DMS53 (cell line): Measurements from ENCODE around the gene ARPC4.

ENCODE experiments used
- DNase-seq: peaks from one replicate; lab custom pipeline; 2025; lab: John Stamatoyannopoulos, UW

Gene ARPC4

GRCh38 chr3:9792405-9793160 is at the start of gene ARPC4, which contains the start of gene TADA3:
Gene ARPC4, plus strand, starts transcription at chr3:9793082. Its CDS starts 40 bp downstream, at chr3:9793122.
Gene TADA3, minus strand, starts transcription at chr3:9792473. Its CDS starts 1,007 bp downstream, at chr3:9791466.
- peak; percentile 90 for DNase-seq

DNA sequence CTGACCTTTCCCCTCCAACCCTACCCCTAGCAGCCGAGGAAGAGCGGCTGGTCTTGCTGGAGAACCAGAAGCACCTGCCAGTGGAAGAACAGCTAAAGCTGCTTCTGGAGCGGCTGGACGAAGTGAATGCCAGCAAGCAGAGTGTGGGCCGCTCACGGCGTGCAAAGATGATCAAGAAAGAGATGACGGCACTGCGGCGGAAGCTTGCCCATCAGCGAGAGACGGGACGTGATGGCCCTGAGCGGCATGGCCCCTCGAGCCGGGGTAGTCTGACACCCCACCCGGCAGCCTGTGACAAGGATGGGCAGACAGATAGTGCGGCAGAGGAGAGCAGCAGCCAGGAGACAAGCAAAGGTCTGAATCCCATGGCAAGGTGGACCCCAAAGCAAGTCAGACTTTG is 49.3 kb upstream of the ARPC4 start:
- no peak for DNase-seq

GRCh38 chr3:9744162-9744561 is 48.7 kb upstream of the ARPC4 start:
- DNase-seq, result no peak

DNA sequence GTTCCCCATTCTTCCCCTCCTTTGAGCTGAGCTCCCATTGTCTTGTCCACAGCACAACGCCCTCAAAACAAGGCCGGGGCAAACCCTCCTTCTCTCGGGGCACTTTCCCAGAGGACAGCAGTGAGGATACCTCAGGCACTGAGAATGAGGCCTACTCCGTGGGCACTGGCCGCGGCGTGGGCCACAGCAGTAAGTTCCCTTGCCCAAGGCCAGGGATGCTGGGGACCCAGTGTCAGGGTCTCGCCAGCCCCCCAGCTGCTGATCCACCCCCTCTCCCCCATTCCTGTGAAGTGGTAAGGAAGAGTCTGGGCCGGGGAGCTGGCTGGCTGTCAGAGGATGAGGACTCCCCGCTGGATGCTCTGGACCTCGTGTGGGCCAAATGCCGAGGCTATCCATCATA is 47.4 kb upstream of the ARPC4 start:
- no peak for DNase-seq

DNA sequence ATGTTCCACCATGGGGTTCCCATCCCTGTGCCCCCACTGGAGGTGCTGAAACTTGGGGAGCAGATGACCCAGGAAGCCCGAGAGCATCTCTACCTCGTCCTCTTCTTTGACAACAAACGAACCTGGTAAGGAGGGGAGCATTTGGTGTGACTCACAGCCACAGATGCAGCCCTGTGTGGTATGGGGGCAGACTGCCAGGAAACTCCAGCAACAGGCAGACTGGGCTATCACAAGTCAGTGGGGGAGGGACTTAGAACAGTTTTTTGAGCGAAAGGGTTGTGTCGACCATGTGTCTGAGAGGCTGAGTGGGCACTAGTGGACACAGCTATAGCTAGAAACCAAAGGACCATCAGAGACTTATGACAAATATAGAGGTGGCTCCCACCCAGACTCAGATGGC is 46.6 kb upstream of the ARPC4 start:
- DNase-seq, result no peak

DNA sequence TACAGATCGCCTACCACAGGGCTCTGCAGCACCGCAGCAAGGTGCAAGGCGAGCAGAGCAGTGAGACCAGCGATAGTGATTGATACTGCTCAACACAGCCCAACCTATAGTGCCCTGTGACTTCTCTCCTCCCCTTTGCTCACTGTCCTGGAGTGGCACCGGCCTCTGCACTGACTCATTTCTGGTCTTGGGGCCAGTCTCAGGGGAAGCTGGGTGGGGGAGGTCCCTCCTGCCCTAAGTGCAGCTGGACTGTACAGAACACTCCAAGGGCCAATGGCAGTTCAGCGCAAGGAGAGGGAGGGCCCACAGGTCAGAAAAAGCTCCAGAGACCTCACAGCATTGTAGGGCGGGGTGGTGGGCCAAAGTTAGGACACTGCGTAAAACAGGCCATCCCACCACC is 45.6 kb upstream of the ARPC4 start:
- DNase-seq, result no peak

- DNase-seq, result no peak
These were observed 44.9 kb upstream of the ARPC4 start for GRCh38 chr3:9748031-9748430.

GRCh38 chr3:9749296-9749644 is 43.6 kb upstream of the ARPC4 start:
- DNase-seq, result peak; percentile 57

GRCh38 chr3:9749645-9750555 is 43.0 kb upstream of the ARPC4 start, which contains the start of gene OGG1:
Gene OGG1, plus strand, starts transcription at chr3:9749952. Its CDS starts 335 bp downstream, at chr3:9750287.
- DNase-seq, result peak; percentile 90

DNA sequence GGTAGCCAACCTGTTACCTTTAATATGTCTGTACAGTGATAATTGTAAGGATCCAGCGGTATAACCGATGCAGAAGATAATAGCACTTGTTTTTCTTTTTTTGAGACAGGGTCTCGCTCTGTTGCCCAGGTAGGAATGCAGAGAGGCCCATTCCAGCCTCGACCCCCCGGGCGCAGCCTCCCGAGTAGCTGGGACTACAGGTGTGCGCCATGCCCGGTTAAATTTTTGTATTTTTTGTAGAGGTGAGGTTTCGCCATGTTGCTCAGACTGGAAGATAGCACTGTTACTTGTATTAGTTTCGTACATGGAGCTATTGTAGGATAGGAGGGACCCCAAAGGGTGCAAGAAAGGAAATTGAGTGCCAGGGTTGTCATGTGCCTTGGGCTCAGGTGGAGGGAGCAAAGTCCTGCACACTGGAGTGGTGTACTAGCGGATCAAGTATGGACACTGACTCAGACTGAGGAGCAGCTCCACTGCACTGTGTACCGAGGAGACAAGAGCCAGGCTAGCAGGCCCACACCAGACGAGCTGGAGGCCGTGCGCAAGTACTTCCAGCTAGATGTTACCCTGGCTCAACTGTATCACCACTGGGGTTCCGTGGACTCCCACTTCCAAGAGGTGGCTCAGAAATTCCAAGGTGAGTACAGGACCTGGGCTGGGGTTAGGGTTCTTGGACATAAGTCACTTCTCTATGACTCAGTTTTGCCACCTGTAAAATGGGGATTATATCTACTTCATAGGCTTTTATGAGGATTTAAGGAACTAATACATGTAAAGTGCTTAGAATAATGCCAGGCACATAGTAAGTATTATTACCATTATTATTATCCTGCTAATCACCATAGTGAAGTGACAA is 42.1 kb upstream of the ARPC4 start:
- peak; percentile 49 for DNase-seq

GRCh38 chr3:9754678-9755077 is 38.2 kb upstream of the ARPC4 start:
- DNase-seq, result no peak

DNA sequence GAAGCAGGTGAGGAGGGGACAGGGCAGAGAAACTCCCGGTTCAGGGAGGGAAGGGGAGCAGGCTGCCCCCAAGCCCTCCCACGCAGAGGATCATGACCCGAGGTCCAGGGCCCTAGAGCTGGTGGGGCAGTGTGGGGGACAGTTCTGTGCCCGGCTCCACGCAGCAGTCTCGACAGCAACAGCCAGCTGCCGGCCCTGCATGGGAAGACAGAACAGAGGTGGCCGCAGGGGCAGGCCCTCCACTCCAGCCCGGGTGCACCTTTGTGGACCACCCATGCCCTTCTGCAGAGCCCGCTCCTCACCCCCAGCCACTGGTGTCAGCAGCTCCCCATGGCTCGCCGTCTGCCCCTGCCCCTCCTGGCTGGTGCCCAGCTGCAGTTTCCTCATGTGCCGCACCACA is 35.5 kb upstream of the ARPC4 start:
- DNase-seq, result no peak

GRCh38 chr3:9760779-9761505 is 31.9 kb upstream of the ARPC4 start:
- DNase-seq, result no peak

- DNase-seq, result no peak
These were observed 31.0 kb upstream of the ARPC4 start for GRCh38 chr3:9761919-9762318.

DNA sequence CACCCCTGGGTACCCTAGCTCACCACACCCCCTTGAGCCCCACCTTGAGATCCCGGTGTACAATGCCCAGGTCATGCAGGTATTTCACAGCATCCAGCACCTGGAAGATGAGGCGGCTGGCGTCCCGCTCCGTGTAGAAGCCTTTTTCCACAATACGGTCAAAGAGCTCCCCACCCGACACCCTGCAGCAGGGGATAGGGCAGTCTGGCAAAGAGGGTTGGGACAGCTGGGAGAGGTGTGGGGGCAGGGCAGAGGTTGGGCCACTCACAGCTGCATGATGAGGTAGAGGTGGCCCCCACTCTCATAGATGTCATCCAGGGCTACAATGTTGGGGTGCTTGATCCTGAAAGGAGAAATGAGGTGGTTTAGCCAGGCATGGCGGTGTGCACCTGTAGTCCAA is 30.0 kb upstream of the ARPC4 start:
- no peak for DNase-seq

GRCh38 chr3:9765865-9766264 is 27.0 kb upstream of the ARPC4 start:
- no peak for DNase-seq

- DNase-seq, result no peak
These were observed 25.5 kb upstream of the ARPC4 start for GRCh38 chr3:9767418-9767817.

- no peak for DNase-seq
These were observed 24.6 kb upstream of the ARPC4 start for GRCh38 chr3:9768141-9768775.

DNA sequence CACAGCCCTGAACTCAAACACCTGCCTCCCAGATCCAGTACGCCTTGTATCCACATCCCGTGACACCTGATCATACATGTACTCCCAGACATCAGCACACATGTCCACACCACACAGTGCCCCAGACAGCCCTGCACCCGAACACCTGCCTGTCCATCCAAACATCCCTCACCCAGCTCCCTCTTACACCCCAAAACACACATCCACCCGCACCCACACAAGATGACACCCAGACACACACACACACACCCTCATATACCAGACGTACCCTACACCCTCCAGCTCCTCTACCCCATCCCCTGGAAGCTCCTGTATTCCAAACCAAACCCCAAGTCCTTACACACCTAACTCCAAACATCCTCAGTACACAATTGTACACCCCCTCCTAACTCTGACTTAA is 23.9 kb upstream of the ARPC4 start:
- DNase-seq, result no peak

- DNase-seq, result peak; percentile 65
These were observed 23.2 kb upstream of the ARPC4 start, which contains the start of gene CAMK1 for GRCh38 chr3:9769426-9770275. Gene CAMK1, minus strand, starts transcription at chr3:9769947. Its CDS starts 2,198 bp downstream, at chr3:9767749.
